ENCODE measurements around the gene CALHM3. TPM values are rescaled to one million over a fixed set of nuclear protein-coding genes. Genes with fewer than 3 reads are reported as not detected.

The CALHM3 gene
- total and polyA plus RNA-seq, 2 of the 13 experiments (the other 11 are each of a cell fraction or from before 2014, with no cell fraction given) = not detected

DNA sequence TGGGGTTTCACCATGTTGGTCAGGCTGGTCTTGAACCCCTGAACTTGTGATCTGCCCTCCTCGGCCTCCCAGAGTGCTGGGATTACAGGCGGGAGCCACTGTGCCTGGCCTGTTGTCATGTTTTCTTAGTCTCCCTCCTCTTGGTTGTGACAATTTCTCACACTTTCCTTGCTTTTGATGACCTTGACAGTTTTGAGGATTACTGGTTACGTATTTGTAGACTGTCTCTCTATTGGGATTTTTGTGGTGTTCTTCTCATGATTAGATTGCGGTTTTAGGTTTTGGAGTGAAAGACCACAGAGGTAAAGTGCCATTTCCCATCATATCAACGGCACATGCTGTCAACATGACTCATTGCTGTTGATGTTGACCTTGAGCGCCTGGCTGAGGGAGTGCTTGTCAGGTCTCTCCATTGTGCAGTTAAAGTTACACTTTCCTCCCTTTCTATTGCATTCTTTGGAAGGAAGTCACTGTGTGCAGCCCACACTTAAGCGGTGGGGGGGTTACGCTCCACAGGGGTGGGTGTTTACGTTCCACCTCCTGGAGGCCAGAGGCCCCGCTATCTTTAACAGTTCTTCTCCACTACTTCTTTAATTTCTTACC, 25.2 kb upstream of the CALHM3 start (continued):
- TF ChIP-seq, protein P1, sequence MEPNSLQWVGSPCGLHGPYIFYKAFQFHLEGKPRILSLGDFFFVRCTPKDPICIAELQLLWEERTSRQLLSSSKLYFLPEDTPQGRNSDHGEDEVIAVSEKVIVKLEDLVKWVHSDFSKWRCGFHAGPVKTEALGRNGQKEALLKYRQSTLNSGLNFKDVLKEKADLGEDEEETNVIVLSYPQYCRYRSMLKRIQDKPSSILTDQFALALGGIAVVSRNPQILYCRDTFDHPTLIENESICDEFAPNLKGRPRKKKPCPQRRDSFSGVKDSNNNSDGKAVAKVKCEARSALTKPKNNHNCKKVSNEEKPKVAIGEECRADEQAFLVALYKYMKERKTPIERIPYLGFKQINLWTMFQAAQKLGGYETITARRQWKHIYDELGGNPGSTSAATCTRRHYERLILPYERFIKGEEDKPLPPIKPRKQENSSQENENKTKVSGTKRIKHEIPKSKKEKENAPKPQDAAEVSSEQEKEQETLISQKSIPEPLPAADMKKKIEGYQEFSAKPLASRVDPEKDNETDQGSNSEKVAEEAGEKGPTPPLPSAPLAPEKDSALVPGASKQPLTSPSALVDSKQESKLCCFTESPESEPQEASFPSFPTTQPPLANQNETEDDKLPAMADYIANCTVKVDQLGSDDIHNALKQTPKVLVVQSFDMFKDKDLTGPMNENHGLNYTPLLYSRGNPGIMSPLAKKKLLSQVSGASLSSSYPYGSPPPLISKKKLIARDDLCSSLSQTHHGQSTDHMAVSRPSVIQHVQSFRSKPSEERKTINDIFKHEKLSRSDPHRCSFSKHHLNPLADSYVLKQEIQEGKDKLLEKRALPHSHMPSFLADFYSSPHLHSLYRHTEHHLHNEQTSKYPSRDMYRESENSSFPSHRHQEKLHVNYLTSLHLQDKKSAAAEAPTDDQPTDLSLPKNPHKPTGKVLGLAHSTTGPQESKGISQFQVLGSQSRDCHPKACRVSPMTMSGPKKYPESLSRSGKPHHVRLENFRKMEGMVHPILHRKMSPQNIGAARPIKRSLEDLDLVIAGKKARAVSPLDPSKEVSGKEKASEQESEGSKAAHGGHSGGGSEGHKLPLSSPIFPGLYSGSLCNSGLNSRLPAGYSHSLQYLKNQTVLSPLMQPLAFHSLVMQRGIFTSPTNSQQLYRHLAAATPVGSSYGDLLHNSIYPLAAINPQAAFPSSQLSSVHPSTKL (CRISPR knock-in tag; IDR thresholded peaks at IDR 0.05) = peak; percentile 91
- TF ChIP-seq, protein P2, sequence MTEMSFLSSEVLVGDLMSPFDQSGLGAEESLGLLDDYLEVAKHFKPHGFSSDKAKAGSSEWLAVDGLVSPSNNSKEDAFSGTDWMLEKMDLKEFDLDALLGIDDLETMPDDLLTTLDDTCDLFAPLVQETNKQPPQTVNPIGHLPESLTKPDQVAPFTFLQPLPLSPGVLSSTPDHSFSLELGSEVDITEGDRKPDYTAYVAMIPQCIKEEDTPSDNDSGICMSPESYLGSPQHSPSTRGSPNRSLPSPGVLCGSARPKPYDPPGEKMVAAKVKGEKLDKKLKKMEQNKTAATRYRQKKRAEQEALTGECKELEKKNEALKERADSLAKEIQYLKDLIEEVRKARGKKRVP (CRISPR knock-in tag; IDR thresholded peaks at IDR 0.05) = peak in 1 of 2 experiments; percentile 76; a peak in 2 of 4 replicates
- no peak for TF ChIP-seq ZNF589 (CRISPR knock-in tag; conservative IDR thresholded peaks at IDR 0.05)
- TF ChIP-seq, protein P3, sequence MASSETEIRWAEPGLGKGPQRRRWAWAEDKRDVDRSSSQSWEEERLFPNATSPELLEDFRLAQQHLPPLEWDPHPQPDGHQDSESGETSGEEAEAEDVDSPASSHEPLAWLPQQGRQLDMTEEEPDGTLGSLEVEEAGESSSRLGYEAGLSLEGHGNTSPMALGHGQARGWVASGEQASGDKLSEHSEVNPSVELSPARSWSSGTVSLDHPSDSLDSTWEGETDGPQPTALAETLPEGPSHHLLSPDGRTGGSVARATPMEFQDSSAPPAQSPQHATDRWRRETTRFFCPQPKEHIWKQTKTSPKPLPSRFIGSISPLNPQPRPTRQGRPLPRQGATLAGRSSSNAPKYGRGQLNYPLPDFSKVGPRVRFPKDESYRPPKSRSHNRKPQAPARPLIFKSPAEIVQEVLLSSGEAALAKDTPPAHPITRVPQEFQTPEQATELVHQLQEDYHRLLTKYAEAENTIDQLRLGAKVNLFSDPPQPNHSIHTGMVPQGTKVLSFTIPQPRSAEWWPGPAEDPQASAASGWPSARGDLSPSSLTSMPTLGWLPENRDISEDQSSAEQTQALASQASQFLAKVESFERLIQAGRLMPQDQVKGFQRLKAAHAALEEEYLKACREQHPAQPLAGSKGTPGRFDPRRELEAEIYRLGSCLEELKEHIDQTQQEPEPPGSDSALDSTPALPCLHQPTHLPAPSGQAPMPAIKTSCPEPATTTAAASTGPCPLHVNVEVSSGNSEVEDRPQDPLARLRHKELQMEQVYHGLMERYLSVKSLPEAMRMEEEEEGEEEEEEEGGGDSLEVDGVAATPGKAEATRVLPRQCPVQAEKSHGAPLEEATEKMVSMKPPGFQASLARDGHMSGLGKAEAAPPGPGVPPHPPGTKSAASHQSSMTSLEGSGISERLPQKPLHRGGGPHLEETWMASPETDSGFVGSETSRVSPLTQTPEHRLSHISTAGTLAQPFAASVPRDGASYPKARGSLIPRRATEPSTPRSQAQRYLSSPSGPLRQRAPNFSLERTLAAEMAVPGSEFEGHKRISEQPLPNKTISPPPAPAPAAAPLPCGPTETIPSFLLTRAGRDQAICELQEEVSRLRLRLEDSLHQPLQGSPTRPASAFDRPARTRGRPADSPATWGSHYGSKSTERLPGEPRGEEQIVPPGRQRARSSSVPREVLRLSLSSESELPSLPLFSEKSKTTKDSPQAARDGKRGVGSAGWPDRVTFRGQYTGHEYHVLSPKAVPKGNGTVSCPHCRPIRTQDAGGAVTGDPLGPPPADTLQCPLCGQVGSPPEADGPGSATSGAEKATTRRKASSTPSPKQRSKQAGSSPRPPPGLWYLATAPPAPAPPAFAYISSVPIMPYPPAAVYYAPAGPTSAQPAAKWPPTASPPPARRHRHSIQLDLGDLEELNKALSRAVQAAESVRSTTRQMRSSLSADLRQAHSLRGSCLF (CRISPR knock-in tag; IDR thresholded peaks at IDR 0.05; ENCODE audit: borderline replicate concordance) = no peak
- TF ChIP-seq MXI1 (IDR thresholded peaks at IDR 0.05; ENCODE audit: borderline replicate concordance, low read depth, low read length) = peak; percentile 36; the same call in 1 of the 3 replicates
- TF ChIP-seq ZNF142 (CRISPR knock-in tag; IDR thresholded peaks at IDR 0.05) = no peak
- no peak for TF ChIP-seq ZNF768 (CRISPR knock-in tag; IDR thresholded peaks at IDR 0.05)
- TF ChIP-seq PAXIP1 (CRISPR knock-in tag; conservative IDR thresholded peaks at IDR 0.05) = peak; percentile 69
